ACHN (cell line): ENCODE measurements around the gene P2RY11.

Experiments
- DNase-seq: peaks from one replicate; pipeline ENCODE4 v3.0.0-alpha.2; 2015
- in situ Hi-C: cut with HindIII; loops from 2 replicates; pipeline ENCODE4 v1.10.0; 2017; ENCODE audit warnings: low sequenced_read_pairs, low pct_ligation_motif_present, low pct_unique_long_range_greater_than_20kb

Gene P2RY11

DNA sequence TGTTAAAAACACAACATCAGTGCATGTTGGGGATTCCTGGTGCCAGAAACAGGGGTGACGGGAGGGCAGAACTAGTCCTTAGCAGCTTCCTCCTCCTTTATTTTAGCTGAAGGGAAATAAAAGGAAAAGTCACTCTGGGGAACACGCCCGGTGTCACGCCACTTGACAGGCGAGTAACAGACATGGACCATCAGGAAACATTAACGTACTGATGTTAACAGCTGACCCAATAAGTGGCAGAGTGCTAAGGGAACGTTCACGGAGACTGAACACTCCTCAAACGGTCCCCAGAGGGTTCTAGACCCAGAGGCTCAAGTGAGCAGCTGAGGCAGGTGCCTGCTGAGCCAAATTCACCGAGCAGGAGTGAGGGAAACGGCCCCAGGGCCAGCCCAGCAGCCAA, 22.1 kb downstream of the P2RY11 start:
- in situ Hi-C loops: no loop called here
- no peak for DNase-seq

DNA sequence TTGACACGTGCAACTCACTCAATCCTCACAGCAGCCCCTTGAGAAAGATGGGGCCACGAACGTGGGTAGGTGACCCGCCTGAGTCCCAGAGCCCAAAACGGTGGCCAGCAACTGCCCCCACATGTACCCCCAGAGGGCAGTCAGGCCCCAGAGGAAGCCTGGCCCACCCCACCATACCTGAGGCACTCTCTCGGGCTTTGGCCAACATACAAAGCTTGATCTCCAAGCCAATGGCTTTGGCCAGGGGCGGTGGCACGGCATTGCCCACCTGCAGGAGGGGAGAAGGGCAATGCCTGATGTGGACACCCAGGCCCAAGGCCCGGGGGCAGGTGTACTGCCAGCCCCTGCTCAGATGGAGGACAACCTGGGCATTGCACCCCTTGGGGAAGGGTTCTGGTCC, 22.5 kb downstream of the P2RY11 start:
- no peak for DNase-seq
- in situ Hi-C loops: no loop called here

DNA sequence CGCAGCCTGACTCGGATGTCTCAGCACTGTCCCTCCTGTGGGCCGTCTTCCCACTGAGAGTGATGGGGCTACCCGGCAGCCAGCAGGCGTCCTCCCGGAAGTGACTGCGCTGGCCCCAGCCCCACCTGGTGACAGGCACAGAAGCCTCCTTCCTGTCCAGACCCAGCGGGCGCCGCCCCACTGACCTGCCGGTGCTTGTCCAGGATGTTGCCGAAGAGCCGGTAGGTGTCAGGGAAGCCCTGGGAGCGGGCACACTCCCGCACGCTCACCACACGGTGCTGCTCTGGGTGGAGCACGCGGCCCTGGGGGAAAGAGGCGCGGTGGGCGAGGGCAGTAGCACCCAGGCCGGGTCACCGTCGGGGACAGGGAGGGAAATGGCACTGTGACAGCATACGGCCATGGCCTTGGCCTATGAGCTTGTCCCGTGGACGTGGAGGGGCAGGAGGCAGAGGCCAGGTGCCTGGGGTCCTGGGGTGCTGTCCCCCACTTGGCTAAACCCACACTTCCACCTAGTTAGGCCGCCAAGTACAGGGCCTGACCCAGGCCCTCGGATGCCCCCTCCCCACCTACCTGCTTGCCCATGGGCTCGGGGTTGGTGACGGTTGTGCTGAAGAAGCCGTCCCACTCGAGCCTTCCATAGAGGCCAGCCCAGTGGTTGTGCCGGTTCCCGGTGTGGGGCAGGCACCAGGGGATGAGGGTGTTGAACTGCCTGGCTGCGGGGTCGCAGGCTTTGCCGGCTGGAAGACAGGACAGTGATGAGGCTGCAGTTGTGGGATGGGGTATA, 24.2 kb downstream of the P2RY11 start:
- DNase-seq: no peak
- in situ Hi-C loops: no loop called here

DNA sequence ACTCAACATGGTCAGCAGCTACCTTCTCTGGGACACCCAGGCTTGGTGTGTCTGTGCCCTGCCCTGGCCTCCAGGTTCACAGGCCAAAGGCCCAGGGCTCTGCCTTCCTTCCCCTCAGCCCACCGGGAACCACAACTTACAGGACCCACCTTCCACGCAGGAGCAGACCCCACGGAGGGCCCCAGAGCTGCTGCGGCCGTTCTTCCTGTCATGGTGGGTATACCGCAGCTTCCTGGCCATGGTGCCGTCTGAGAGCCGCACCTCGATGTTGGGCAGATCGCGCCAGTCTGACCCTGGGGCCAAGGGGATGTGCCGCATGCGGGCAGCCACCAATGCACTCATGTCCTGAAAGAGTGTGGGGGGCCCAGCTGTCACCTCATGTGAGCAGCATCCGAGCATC, 25.4 kb downstream of the P2RY11 start:
- no peak for DNase-seq

DNA sequence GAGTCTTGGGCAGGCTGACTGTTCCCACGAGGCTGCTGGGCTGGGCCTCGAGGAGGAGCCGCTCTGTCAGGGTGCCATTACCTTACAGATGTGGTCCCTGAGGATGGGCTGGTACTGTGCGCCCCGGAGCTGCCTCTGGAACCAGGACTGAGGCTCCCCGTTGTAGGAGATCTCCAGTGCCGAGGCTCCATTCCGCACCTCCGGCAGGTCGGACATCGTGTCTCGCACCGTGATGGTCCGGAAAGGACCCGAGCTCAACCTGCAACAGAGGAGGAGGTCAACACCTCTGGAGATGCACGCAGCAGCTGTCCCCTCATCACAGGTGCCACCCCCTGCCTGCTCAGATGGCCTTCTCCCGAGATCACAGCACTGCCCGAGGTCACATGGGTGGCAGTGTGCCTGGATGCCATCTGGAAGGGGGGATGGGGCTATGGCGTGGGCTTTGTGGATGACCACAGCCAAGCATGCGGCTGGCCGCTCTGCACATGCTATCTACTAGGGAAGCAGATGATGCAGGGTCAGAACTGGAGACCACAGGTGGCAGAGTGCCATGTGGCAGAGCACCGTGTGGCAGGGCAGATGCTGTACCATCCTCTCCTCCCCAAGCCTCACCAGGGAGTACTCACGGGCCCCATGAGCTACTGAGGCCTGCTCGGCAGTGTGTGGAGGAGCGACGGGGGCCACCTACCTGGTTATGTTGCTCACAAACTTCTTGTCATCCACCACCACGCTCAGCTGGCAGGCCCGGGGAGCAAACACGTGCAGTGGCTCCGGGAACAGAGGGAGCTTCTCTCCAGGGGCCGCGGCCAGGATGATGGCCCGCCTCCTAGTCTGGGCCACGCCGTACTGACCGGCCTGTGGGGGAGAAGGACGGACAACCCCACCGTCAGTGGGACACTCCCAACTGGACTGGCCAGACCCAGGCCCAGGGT, 26.5 kb downstream of the P2RY11 start:
- in situ Hi-C loops: no loop called here
- no peak for DNase-seq

More for the DNA sequence above, 25.4 kb downstream of the P2RY11 start:
- in situ Hi-C loops: no loop called here

GRCh38 chr19:10138879-10139795, 27.6 kb downstream of the P2RY11 start:
- in situ Hi-C loops: no loop called here
- no peak for DNase-seq

GRCh38 chr19:10139952-10140351, 28.5 kb downstream of the P2RY11 start:
- in situ Hi-C loops: no loop called here
- DNase-seq: no peak

DNA sequence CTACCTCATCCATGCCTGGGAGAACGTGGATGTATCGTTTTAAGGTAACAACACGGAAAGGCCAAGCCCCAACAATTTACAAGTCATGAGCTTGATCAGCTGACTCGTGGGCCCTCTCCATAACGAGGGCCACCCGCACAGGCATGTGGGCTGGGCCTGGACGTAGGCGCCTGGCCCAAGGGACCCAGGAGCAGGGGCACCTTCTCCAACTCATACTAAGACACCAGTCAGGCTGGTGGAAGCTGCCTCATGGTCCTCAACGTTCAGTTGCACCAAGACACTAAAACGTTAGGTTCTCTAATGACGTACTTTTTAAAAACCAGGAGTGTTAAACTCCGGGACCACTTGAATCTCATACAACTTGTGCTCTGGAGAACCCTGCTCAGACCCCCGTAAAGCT, 30.0 kb downstream of the P2RY11 start:
- DNase-seq: no peak
- in situ Hi-C loops: no loop called here

DNA sequence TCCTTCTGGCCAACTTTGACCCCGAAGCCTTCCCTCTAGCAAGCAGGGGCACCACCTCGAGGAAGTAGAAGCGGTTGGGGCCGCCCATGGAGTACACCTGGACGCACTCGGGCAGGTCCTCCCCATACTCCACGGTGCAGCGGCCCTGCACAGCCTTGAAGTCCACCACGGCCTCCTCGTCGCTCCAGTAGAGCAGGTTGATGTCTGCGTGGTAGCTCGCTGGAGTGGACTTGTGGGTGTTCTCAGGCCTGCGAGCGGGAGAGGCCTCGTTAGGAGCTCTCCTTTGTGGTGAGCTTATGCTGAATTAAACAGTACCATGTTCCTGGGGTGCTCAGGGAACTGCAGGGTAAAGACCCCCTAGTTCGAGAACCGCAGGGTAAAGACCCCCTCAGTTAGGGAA, 30.5 kb downstream of the P2RY11 start:
- in situ Hi-C loops: no loop called here

GRCh38 chr19:10142701-10143375, 31.3 kb downstream of the P2RY11 start:
- in situ Hi-C loops: no loop called here
- DNase-seq: no peak

More for the DNA sequence above, 30.5 kb downstream of the P2RY11 start:
- DNase-seq: no peak

DNA sequence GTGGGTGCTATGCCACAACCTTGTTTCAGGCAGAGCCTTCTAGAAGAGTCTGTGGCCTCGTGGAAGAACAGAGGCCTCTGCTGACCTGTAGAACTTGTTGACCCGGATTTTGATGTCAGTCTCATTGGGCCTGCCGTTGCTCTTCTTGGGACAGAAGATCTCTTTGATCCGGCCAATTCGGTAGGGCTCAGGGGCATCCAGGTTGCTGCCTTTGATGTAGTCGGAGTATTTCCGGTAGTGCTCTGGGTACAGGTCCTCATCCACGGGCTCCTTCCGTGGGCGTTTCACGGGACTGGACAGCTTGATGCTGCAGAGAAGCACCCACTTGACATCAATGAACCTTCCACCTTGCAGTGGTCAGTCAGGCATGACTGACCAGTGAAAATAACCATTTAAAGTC, 32.2 kb downstream of the P2RY11 start:
- in situ Hi-C loops: no loop called here
- DNase-seq: no peak

- in situ Hi-C loops: no loop called here
- no peak for DNase-seq
These were observed 32.9 kb downstream of the P2RY11 start for GRCh38 chr19:10144361-10144760.

DNA sequence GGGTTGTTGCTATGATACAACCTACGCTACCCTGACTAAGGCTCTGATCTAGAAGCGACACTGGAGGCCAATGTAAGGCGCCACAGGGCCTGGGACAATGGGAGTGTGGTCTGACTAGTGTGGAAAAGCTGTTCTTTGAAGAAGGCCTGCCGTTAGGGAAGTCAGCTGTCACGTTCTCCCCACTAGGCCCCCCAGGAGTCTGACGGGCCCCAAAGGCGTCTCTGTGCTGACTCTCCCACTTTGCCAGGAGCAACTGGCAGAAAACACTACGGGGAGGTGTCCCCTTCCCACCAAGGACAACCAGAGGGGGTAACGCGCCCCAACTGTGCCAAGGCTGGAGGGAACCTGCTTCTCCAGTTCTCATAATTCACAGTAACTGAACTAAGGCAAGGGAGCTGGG, 33.5 kb downstream of the P2RY11 start:
- DNase-seq: no peak
- in situ Hi-C loops: no loop called here

- in situ Hi-C loops: no loop called here
- DNase-seq: no peak
These were observed 34.6 kb downstream of the P2RY11 start for GRCh38 chr19:10146142-10146541.

GRCh38 chr19:10149427-10149826, 37.9 kb downstream of the P2RY11 start:
- in situ Hi-C loops: no loop called here

DNA sequence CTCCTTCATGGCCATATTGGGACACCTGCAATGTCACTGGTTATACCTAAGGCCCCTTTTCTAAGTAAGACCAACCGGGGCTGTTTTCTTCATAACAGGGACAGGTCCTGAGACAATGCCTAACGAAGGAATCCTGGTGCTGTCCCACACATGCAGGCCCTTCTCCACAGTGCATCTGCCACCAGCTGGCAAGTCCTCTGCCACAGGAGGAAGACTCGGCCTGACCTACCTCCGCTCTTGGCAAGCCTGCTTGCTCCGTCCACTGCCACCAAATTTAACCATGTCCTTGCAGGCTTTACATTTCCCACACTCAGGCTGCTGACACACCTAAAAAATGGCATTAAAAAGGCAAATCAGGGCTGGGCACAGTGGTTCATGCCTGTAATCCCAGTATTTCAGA, 40.0 kb downstream of the P2RY11 start:
- DNase-seq: no peak
- in situ Hi-C loops: no loop called here

More at GRCh38 chr19:10149427-10149826, 37.9 kb downstream of the P2RY11 start:
- no peak for DNase-seq

- in situ Hi-C loops: no loop called here
- no peak for DNase-seq
These were observed 40.6 kb downstream of the P2RY11 start for GRCh38 chr19:10152100-10152499.

DNA sequence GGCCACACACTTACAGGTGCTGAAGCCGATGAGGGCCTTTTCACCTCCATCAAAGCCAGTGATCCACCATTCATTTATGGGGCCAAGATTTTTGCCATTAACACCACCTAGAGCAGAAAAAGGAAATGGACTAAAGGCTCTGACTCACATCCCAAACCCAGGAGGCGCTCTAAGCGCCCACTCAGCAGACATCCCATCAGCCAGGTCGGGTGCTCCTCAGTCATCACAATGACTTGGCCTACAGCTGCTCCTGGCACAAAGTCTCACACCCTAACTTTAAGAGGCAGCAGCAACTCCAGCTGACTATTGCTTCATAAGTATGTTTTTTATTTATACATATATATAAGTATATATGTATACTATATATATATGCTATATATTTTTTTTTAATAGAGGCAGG, 44.3 kb downstream of the P2RY11 start:
- in situ Hi-C loops: no loop called here
- no peak for DNase-seq
